HepG2 (cell line): ENCODE results near the gene CKM. TPM values are rescaled to one million over a fixed set of nuclear protein-coding genes. Genes with fewer than 3 reads are reported as not detected.
A peak's percentile ranks its signal among the peaks of the same experiment; 100 is the strongest.

Source experiments
- ATAC-seq: fragments of 200-7000 bp; cut with Tn5 transposase; 3 replicates; pipeline ENCODE4 v1.9.1; 2020; ENCODE audit warnings: mild to moderate bottlenecking, moderate library complexity
- BruUV-seq: library from RNA; stranded (reverse); fragments of 400-500 nt; replicated peaks from 2 replicates; lab custom pipeline; 2021; lab: Mats Ljungman, UMichigan
- CTCF ChIA-PET: fragments of 300-600 bp; formaldehyde crosslinking; extraction: SDS; loops from one replicate; lab custom pipeline; 2021; ENCODE audit warnings: low total read pairs, inconsistent platforms, low intra/inter-chr PET ratio; lab: Yijun Ruan, JAX
- POLR2A ChIA-PET: fragments of 350-600 bp; sonication (Branson Sonifier 250); formaldehyde crosslinking; loops from one replicate; lab custom pipeline; 2020; ENCODE audit warnings: antibody characterized with exemption, inconsistent platforms; lab: Yijun Ruan, JAX
- DNase-seq: peaks from one replicate; pipeline ENCODE4 v3.0.0-alpha.2; 2015; ENCODE audit warnings: low spot score
- FAIRE-seq: peaks from 3 replicates; lab custom pipeline; 2011; peaks lifted over from hg19 to GRCh38; lab: Jason Lieb, UNC
- H2AFZ ChIP-seq: one replicate; pipeline ENCODE4 v1.6.1; 2011; ENCODE audit warnings: low read length, inconsistent platforms
- H3K27ac ChIP-seq: fragments of 300-600 bp; 3 replicates; pipeline ENCODE4 v1.8.0; 2011; ENCODE audit warnings: mixed run types, mild to moderate bottlenecking, mixed read lengths, low read length, inconsistent platforms; ENCODE audit not compliant: insufficient read depth; ENCODE audit errors: extremely low read length
- H3K27me3 ChIP-seq, 2 experiments: fragments of 200-600 bp in 1 of 2; 2 replicates in 1 of 2; 3 replicates in 1 of 2; pipeline versions ENCODE4 v1.6.0 to v1.8.0; 2011; ENCODE audit warnings: low read length in 2 of 2, mild to moderate bottlenecking in 2 of 2, moderate library complexity in 2 of 2, inconsistent platforms in 1 of 2; ENCODE audit not compliant: insufficient read depth in 2 of 2, control insufficient read depth in 1 of 2
- H3K36me3 ChIP-seq, 2 experiments: fragments of 200-600 bp in 1 of 2; replicated peaks in 1 of 2; 2 replicates in 1 of 2; 3 replicates in 1 of 2; pipeline versions ENCODE4 v1.5.1 to v1.8.0; 2011; ENCODE audit warnings: low read length in 2 of 2, inconsistent platforms in 1 of 2; ENCODE audit not compliant: insufficient read depth in 2 of 2, control insufficient read depth in 1 of 2
- H3K4me1 ChIP-seq: 2 replicates; pipeline ENCODE4 v1.5.1; 2012; ENCODE audit warnings: low read length, inconsistent platforms; ENCODE audit not compliant: insufficient read depth
- H3K4me2 ChIP-seq: 2 replicates; pipeline ENCODE4 v1.6.0; 2011; ENCODE audit warnings: low read depth, low read length, inconsistent platforms
- H3K4me3 ChIP-seq, 3 experiments: fragments of 200-600 bp in 1 of 3; sonication (generic), shearing (Covaris generic) in 1 of 3; replicated peaks in 1 of 3; 2 replicates each; pipeline ENCODE4 v1.5.1; 2011 to 2016; ENCODE audit warnings: low read length in 3 of 3, inconsistent platforms in 2 of 3, low read depth in 2 of 3, mild to moderate bottlenecking in 2 of 3, control low read depth in 1 of 3, mixed read lengths in 1 of 3; ENCODE audit not compliant: insufficient read depth in 1 of 3
- H3K79me2 ChIP-seq: one replicate; pipeline ENCODE4 v1.6.1; 2011; ENCODE audit warnings: low read length, inconsistent platforms; ENCODE audit not compliant: insufficient read depth
- H3K9ac ChIP-seq: 2 replicates; pipeline ENCODE4 v1.6.0; 2011; ENCODE audit warnings: mild to moderate bottlenecking, low read depth, low read length, inconsistent platforms; ENCODE audit not compliant: insufficient read depth
- H3K9me3 ChIP-seq: 2 replicates; pipeline ENCODE4 v1.5.1; 2012; ENCODE audit warnings: mild to moderate bottlenecking, low read length
- H4K20me1 ChIP-seq: 2 replicates; pipeline ENCODE4 v1.6.0; 2011; ENCODE audit warnings: inconsistent platforms, mild to moderate bottlenecking, low read length, moderate library complexity; ENCODE audit not compliant: insufficient read depth
- CHCHD3 ChIP-seq: sonication (generic); formaldehyde crosslinking; IDR thresholded peaks from 2 replicates; pipeline ENCODE4 v1.8.0; 2022; ENCODE audit warnings: mild to moderate bottlenecking, missing genetic modification reagents, moderate library complexity
- GATAD2A ChIP-seq: IDR thresholded peaks from 2 replicates; pipeline ENCODE4 v1.6.1; 2016
- GTF2F1 ChIP-seq: fragments of 150-350 bp; IDR thresholded peaks from 2 replicates; pipeline ENCODE4 v1.6.1; 2014; ENCODE audit warnings: low read length
- HOXA3 ChIP-seq: sonication (generic); formaldehyde crosslinking; IDR thresholded peaks from 2 replicates; pipeline ENCODE4 v1.5.0; 2020; ENCODE audit warnings: missing genetic modification reagents
- MIXL1 ChIP-seq: IDR thresholded peaks from 2 replicates; pipeline ENCODE4 v1.6.1; 2016
- MLX ChIP-seq: IDR thresholded peaks from 2 replicates; pipeline ENCODE4 v1.6.1; 2016
- ONECUT2 ChIP-seq: sonication (generic); formaldehyde crosslinking; IDR thresholded peaks from 2 replicates; pipeline ENCODE4 v1.4.0; 2020; ENCODE audit warnings: missing genetic modification reagents
- SOX5 ChIP-seq: IDR thresholded peaks from 2 replicates; pipeline ENCODE4 v1.6.1; 2016; ENCODE audit warnings: borderline replicate concordance
- SOX6 ChIP-seq, 2 experiments: fragments of 450-650 bp in 1 of 2; sonication (generic) in 1 of 2; formaldehyde crosslinking in 1 of 2; IDR thresholded peaks; 2 replicates each; pipeline versions ENCODE4 v1.4.0 to v1.6.1; 2017 to 2020; ENCODE audit warnings: antibody characterized with exemption in 1 of 2, mild to moderate bottlenecking in 1 of 2, missing genetic modification reagents in 1 of 2
- TBX2 ChIP-seq: sonication (generic); formaldehyde crosslinking; IDR thresholded peaks from 2 replicates; pipeline ENCODE4 v1.5.0; 2020; ENCODE audit warnings: missing genetic modification reagents, mild to moderate bottlenecking, borderline replicate concordance
- TEAD3 ChIP-seq: optimal IDR thresholded peaks from 2 replicates; pipeline ENCODE3; 2016; ENCODE audit warnings: borderline replicate concordance
- UBTF ChIP-seq: sonication (generic); formaldehyde crosslinking; IDR thresholded peaks from 2 replicates; pipeline ENCODE4 v1.4.0; 2020; ENCODE audit warnings: mild to moderate bottlenecking, missing genetic modification reagents
- ZBTB33 ChIP-seq: sonication (generic); formaldehyde crosslinking; IDR thresholded peaks from 2 replicates; pipeline ENCODE4 v1.4.0; 2020; ENCODE audit warnings: missing genetic modification reagents
- ZBTB38 ChIP-seq: sonication (generic); formaldehyde crosslinking; IDR thresholded peaks from 2 replicates; pipeline ENCODE4 v1.5.1; 2020; ENCODE audit warnings: mild to moderate bottlenecking, missing genetic modification reagents
- ZMYM3 ChIP-seq: sonication (generic); formaldehyde crosslinking; IDR thresholded peaks from 2 replicates; pipeline ENCODE4 v1.5.1; 2020; ENCODE audit warnings: mild to moderate bottlenecking, missing genetic modification reagents
- ZNF329 ChIP-seq: sonication (generic); formaldehyde crosslinking; IDR thresholded peaks from 2 replicates; pipeline ENCODE4 v1.9.0; 2021; ENCODE audit warnings: low read depth, mild to moderate bottlenecking, missing genetic modification reagents
- ZNF629 ChIP-seq: sonication (generic); formaldehyde crosslinking; conservative IDR thresholded peaks from 2 replicates; pipeline ENCODE4 v1.5.0; 2020; ENCODE audit warnings: missing genetic modification reagents
- WGBS: methylation state at CpG from one replicate; pipeline ENCODE4 v1.1.6; 2017; ENCODE audit warnings: low lambda C conversion rate; 5-methylcytosine and 5-hydroxymethylcytosine counted together
- in situ Hi-C: cut with HindIII; loops from 2 replicates; pipeline ENCODE4 v1.10.0; 2017; ENCODE audit warnings: low pct_unique_long_range_greater_than_20kb; ENCODE audit not compliant: extremely low pct_ligation_motif_present
- intact Hi-C: fragments of 100-400 bp; cut with micrococcal nuclease; formaldehyde crosslinking; loops from one replicate; pipeline ENCODE4 v1.10.0; 2022; ENCODE audit not compliant: unreplicated experiment
- polyA plus RNA-seq, 8 experiments: library from polyadenylated mRNA; depleted of rRNA in 3 of 8; stranded (reverse) in 7 of 8; unstranded in 1 of 8; fragments of >200 nt; fragmentation: Illumina TruSeq in 4 of 8; extraction: Trizol in 4 of 8; gene quantifications; 2 replicates each; pipeline versions ENCODE4 v1.2.1 to v1.2.3, GENCODE V29; 2011 to 2016; ENCODE audit warnings: low read depth in 4 of 8, missing spikeins in 1 of 8, mixed read lengths in 1 of 8; ENCODE audit not compliant: insufficient read depth in 1 of 8
- total RNA-seq, 5 experiments: library from RNA; depleted of rRNA; stranded (reverse); fragments of >200 nt; fragmentation: Illumina TruSeq; extraction: Trizol; gene quantifications; 2 replicates each; pipeline ENCODE4 v1.2.3, GENCODE V29; 2016; ENCODE audit warnings: low read depth in 1 of 5
- TF ChIP-seq, protein P1 (sequence below): sonication (generic); formaldehyde crosslinking; IDR thresholded peaks from 2 replicates; pipeline ENCODE4 v1.4.0; 2020; ENCODE audit warnings: missing genetic modification reagents, borderline replicate concordance

The CKM gene
- total and polyA plus RNA-seq, 2 of the 13 experiments (the other 11 are each of a cell fraction or from before 2014, with no cell fraction given): 0.54 to 0.80 TPM

- FAIRE-seq (no peak), DNase-seq (peak; percentile 53), ATAC-seq (peak; percentile 74)
- CTCF ChIA-PET: no interaction called here
- Histone ChIP-seq H3K4me3 (no peak overlapping the region), H2AFZ (no peak overlapping the region), H4K20me1 (no peaks in the 10 kb centered on the region), H3K4me2 (no peak overlapping the region), H3K36me3 (peaks cover 11 to 21% of the 10 kb centered on the region in 2 experiments; a peak in 4 of 5 replicates), H3K79me2 (no peaks in the 10 kb centered on the region), H3K27ac (no peak overlapping the region), H3K27me3 (no peaks in the 10 kb centered on the region), H3K4me1 (peaks cover 38% of the 10 kb centered on the region), H3K9ac (no peak overlapping the region), H3K9me3 (no peaks in the 10 kb centered on the region)
- POLR2A ChIA-PET: no interaction called here
- in situ Hi-C loops (no loop called here), intact Hi-C loops (no loop called here)
- BruUV-seq: no TSS peak
- WGBS: 68% methylated on average over 3 of the region's 3 CpGs
- TF ChIP-seq GTF2F1: no peak
- peak; percentile 26; the same call in 1 of the 2 replicates for TF ChIP-seq HOXA3
- peak; percentile 15; the same call in 1 of the 2 replicates for TF ChIP-seq TBX2 (CRISPR knock-in tag)
- peak; percentile 82 for TF ChIP-seq ZBTB33 (CRISPR knock-in tag)
- peak; percentile 83 for TF ChIP-seq ZBTB38 (CRISPR knock-in tag)
- TF ChIP-seq TEAD3 (CRISPR knock-in tag): peak; percentile 53
- TF ChIP-seq ZNF329 (CRISPR knock-in tag): peak; percentile 99
- no peak for TF ChIP-seq SOX6 (IDR thresholded peaks at IDR 0.05)
- TF ChIP-seq SOX6 (CRISPR knock-in tag; IDR thresholded peaks at IDR 0.05): peak; percentile 44; the same call in 1 of the 2 replicates
- TF ChIP-seq ZMYM3 (CRISPR knock-in tag): peak; percentile 69; the same call in 1 of the 2 replicates
- 0 out of 2 replicates have a peak, but pooled peaks have one; percentile 33 for TF ChIP-seq MLX
- TF ChIP-seq ZNF629 (CRISPR knock-in tag): 0 out of 2 replicates have a peak, but pooled peaks have one; percentile 15
- TF ChIP-seq, protein P1, sequence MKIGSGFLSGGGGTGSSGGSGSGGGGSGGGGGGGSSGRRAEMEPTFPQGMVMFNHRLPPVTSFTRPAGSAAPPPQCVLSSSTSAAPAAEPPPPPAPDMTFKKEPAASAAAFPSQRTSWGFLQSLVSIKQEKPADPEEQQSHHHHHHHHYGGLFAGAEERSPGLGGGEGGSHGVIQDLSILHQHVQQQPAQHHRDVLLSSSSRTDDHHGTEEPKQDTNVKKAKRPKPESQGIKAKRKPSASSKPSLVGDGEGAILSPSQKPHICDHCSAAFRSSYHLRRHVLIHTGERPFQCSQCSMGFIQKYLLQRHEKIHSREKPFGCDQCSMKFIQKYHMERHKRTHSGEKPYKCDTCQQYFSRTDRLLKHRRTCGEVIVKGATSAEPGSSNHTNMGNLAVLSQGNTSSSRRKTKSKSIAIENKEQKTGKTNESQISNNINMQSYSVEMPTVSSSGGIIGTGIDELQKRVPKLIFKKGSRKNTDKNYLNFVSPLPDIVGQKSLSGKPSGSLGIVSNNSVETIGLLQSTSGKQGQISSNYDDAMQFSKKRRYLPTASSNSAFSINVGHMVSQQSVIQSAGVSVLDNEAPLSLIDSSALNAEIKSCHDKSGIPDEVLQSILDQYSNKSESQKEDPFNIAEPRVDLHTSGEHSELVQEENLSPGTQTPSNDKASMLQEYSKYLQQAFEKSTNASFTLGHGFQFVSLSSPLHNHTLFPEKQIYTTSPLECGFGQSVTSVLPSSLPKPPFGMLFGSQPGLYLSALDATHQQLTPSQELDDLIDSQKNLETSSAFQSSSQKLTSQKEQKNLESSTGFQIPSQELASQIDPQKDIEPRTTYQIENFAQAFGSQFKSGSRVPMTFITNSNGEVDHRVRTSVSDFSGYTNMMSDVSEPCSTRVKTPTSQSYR (CRISPR knock-in tag): peak; percentile 44; the same call in 1 of the 2 replicates
- TF ChIP-seq MIXL1 (CRISPR knock-in tag): peak; percentile 55; the same call in 1 of the 2 replicates
- TF ChIP-seq ONECUT2 (CRISPR knock-in tag): peak; percentile 69
- TF ChIP-seq UBTF (CRISPR knock-in tag): peak; percentile 36; the same call in 1 of the 2 replicates
- peak; percentile 60; the same call in 1 of the 2 replicates for TF ChIP-seq GATAD2A (CRISPR knock-in tag)
- no peak for TF ChIP-seq CHCHD3 (CRISPR knock-in tag)
- peak; percentile 21; the same call in 1 of the 2 replicates for TF ChIP-seq SOX5
Observed at GRCh38 chr19:45279587-45280192, 43.0 kb downstream of the CKM start.
